Raji (cell line): ENCODE measurements around the gene NR4A1.

Experiments
- POLR2A ChIP-seq: IDR thresholded peaks from 2 replicates; pipeline ENCODE4 v1.6.1; 2011; ENCODE audit warnings: low read depth, low read length, control low read depth; ENCODE audit not compliant: insufficient read depth

NR4A1 gene

GRCh38 chr12:52084491-52085231, 33.4 kb downstream of the NR4A1 start:
- no peak for TF ChIP-seq POLR2A

GRCh38 chr12:52085682-52086180, 34.5 kb downstream of the NR4A1 start:
- TF ChIP-seq POLR2A, result no peak

- no peak for TF ChIP-seq POLR2A
Measured at GRCh38 chr12:52086366-52086765, 35.1 kb downstream of the NR4A1 start.

GRCh38 chr12:52086944-52087835, 35.9 kb downstream of the NR4A1 start:
- TF ChIP-seq POLR2A, result no peak

GRCh38 chr12:52087961-52088820, 36.9 kb downstream of the NR4A1 start:
- no peak for TF ChIP-seq POLR2A

- TF ChIP-seq POLR2A, result no peak
Measured at GRCh38 chr12:52089491-52089890, 38.2 kb downstream of the NR4A1 start.

GRCh38 chr12:52090291-52090690, 39.0 kb downstream of the NR4A1 start:
- no peak for TF ChIP-seq POLR2A

GRCh38 chr12:52091061-52091460, 39.8 kb downstream of the NR4A1 start:
- TF ChIP-seq POLR2A, result no peak

GRCh38 chr12:52091869-52092268, 40.6 kb downstream of the NR4A1 start:
- TF ChIP-seq POLR2A, result no peak

- no peak for TF ChIP-seq POLR2A
Measured at GRCh38 chr12:52093346-52093745, 42.1 kb downstream of the NR4A1 start.

GRCh38 chr12:52096332-52097044, 45.2 kb downstream of the NR4A1 start:
- TF ChIP-seq POLR2A, result no peak

GRCh38 chr12:52097045-52097666, 45.9 kb downstream of the NR4A1 start:
- TF ChIP-seq POLR2A, result no peak
